Epithelial cell of prostate (primary cell): ENCODE data around the gene TICRR.

Experiments used
- DNase-seq: peaks from one replicate; pipeline ENCODE4 v3.0.0-alpha.2; 2011; ENCODE audit warnings: low read depth, low spot score
- H3K27ac ChIP-seq: fragments of 450-650 bp; 2 replicates; pipeline ENCODE4 v1.5.1; 2017; ENCODE audit warnings: mild to moderate bottlenecking

Gene TICRR

GRCh38 chr15:89649716-89650115 lies 74.4 kb downstream of the TICRR start:
- DNase-seq = no peak
- H3K27ac ChIP-seq = no peak overlapping the region

- no peak overlapping the region for H3K27ac ChIP-seq
- DNase-seq = no peak
Measured at GRCh38 chr15:89652131-89652530, 76.9 kb downstream of the TICRR start.

- no peak overlapping the region for H3K27ac ChIP-seq
- DNase-seq = no peak
Measured at GRCh38 chr15:89652666-89653065, 77.4 kb downstream of the TICRR start.

- no peak overlapping the region for H3K27ac ChIP-seq
- no peak for DNase-seq
Measured at GRCh38 chr15:89653578-89653977, 78.3 kb downstream of the TICRR start.

GRCh38 chr15:89654301-89654761 lies 79.1 kb downstream of the TICRR start:
- no peak overlapping the region for H3K27ac ChIP-seq
- no peak for DNase-seq

- H3K27ac ChIP-seq = no peak within 1 kb of the TSS
Measured at GRCh38 chr15:89654847-89655805, 79.9 kb downstream of the TICRR start, which contains the start of gene KIF7. TSS of gene KIF7 (minus strand) at chr15:89655467. CDS start at chr15:89652930, 2,537 bp downstream.

GRCh38 chr15:89656116-89656815 lies 81.0 kb downstream of the TICRR start:
- no peak overlapping the region for H3K27ac ChIP-seq
- DNase-seq = no peak

More at GRCh38 chr15:89654847-89655805, 79.9 kb downstream of the TICRR start, which contains the start of gene KIF7:
- no peak for DNase-seq

- no peak overlapping the region for H3K27ac ChIP-seq
- no peak for DNase-seq
Measured at GRCh38 chr15:89657686-89658200, 82.5 kb downstream of the TICRR start.

- DNase-seq = no peak
- no peak overlapping the region for H3K27ac ChIP-seq
Measured at GRCh38 chr15:89659295-89659694, 84.0 kb downstream of the TICRR start.

- H3K27ac ChIP-seq = no peak overlapping the region
- no peak for DNase-seq
Measured at GRCh38 chr15:89660556-89660955, 85.3 kb downstream of the TICRR start.

- H3K27ac ChIP-seq = peak overlapping the region; percentile 75
Measured at GRCh38 chr15:89662893-89663626, 87.8 kb downstream of the TICRR start.

GRCh38 chr15:89664441-89665350 lies 89.4 kb downstream of the TICRR start:
- DNase-seq = no peak

More at GRCh38 chr15:89662893-89663626, 87.8 kb downstream of the TICRR start:
- peak; percentile 16 for DNase-seq

GRCh38 chr15:89665449-89666181 lies 90.3 kb downstream of the TICRR start:
- DNase-seq = no peak

More at GRCh38 chr15:89664441-89665350, 89.4 kb downstream of the TICRR start:
- H3K27ac ChIP-seq = no peak overlapping the region

GRCh38 chr15:89666184-89666857 lies 91.1 kb downstream of the TICRR start:
- no peak for DNase-seq
- H3K27ac ChIP-seq = no peak overlapping the region

More at GRCh38 chr15:89665449-89666181, 90.3 kb downstream of the TICRR start:
- no peak overlapping the region for H3K27ac ChIP-seq

GRCh38 chr15:89666858-89667705 lies 91.8 kb downstream of the TICRR start:
- DNase-seq = no peak
- H3K27ac ChIP-seq = no peak overlapping the region

GRCh38 chr15:89667706-89667960 lies 92.4 kb downstream of the TICRR start:
- no peak overlapping the region for H3K27ac ChIP-seq
- no peak for DNase-seq

- H3K27ac ChIP-seq = no peak overlapping the region
Measured at GRCh38 chr15:89668171-89668570, 92.9 kb downstream of the TICRR start.

More at GRCh38 chr15:89668171-89668570, 92.9 kb downstream of the TICRR start:
- DNase-seq = no peak
